Measurements from ENCODE around the gene ADARB1. TPM values are rescaled to one million over a fixed set of nuclear protein-coding genes. Genes with fewer than 3 reads are reported as not detected.

The ADARB1 gene
- total RNA-seq, 2 donors from 2014 or later = 28.7 to 38.5 TPM

DNA sequence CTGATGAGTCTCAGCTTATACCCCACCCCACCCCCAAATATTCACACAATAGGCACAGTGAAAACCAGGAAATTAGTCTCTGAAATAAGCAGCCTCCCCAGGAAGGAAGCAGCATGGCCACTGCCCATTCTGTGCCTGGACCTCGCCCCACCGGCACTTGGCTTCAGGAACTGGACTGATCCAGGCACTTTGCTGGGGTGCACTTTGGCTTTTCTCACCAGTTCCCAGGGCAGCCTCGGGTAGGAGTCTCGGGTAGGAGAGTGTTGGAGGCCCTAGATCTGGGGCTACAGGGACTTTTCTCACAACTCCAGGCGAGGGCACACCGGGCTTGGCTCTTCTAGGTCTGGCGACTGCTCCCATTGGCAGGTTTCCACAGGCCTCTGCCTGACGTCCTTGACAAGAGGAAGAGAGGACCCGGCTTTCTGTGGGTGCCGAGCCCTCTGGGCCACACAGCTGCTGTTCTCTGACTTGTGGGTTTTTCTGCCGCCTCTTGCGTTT lies 18.7 kb downstream of the ADARB1 start:
- Mint-ChIP-seq H3K27me3 (no peaks in the 10 kb centered on the region), H3K9me3 (no peaks in the 10 kb centered on the region), H3K36me3 (no peaks in the 10 kb centered on the region), H3K27ac (peak overlapping the region; percentile 35 to 62), H3K4me3 (no peak overlapping the region), H3K4me1 (ENCODE audit: low read depth in 2 of 2) (peaks cover 21 to 27% of the 10 kb centered on the region in 2 donors)
- peak in 1 of 2 donors; percentile 28 for ATAC-seq
- DNase-seq (ENCODE audit: low spot score) = no peak

DNA sequence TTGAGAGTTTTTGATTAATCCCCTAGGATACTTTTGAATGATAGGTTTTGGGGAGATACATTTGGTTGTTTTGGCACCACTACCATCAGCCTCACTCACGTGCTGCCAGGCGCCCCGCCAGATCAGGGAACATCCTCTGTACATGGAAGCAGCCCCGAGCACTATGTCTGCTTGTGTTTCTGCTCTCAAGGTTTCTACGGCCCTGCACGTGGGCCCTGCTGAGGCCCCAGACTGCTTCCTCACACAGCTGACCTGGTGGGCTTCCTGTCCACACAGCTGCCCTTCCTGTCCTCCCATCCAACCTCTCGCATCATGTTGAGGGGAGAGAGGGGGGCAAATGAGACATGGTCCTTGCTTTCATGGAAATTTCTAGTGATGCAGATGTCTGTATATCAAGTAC lies 20.0 kb downstream of the ADARB1 start:
- Mint-ChIP-seq H3K4me3 (no peak overlapping the region), H3K9me3 (no peaks in the 10 kb centered on the region), H3K27ac (peak overlapping the region in 1 of 2 donors; percentile 62), H3K27me3 (no peaks in the 10 kb centered on the region), H3K36me3 (no peaks in the 10 kb centered on the region), H3K4me1 (ENCODE audit: low read depth in 2 of 2) (peaks cover 22 to 32% of the 10 kb centered on the region in 2 donors)
- ATAC-seq (no peak), DNase-seq (ENCODE audit: low spot score) (no peak)

GRCh38 chr21:45095505-45095904 lies 21.1 kb downstream of the ADARB1 start:
- Mint-ChIP-seq H3K9me3 (no peaks in the 10 kb centered on the region), H3K27ac (no peak overlapping the region), H3K4me3 (no peak overlapping the region), H3K27me3 (no peaks in the 10 kb centered on the region), H3K4me1 (ENCODE audit: low read depth in 2 of 2) (peaks cover 19 to 26% of the 10 kb centered on the region in 2 donors), H3K36me3 (no peaks in the 10 kb centered on the region)
- no peak for DNase-seq (ENCODE audit: low spot score)
- ATAC-seq = no peak

DNA sequence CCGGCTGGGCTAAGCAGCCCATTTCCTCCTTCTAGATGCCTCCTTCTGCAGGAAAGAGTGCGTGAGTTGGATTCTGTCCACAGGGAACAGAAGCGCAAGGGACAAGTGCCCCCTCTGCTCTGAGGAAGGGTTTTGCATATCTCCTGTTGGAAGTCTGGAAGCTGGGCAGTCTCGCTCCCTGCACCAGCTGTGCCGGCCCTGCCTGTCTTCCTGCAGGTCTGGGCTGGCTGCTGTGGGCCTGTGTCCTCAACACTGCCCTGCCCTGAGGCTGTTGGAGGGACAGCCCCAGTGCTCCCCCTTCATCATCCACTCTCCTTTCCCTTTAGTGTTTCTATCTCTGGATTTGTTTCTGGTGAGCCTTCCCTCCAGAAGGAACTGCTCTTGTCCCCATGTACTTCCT lies 21.8 kb downstream of the ADARB1 start:
- Mint-ChIP-seq H3K27ac (no peak overlapping the region), H3K4me1 (ENCODE audit: low read depth in 2 of 2) (peaks cover 19 to 21% of the 10 kb centered on the region in 2 donors), H3K36me3 (no peaks in the 10 kb centered on the region), H3K27me3 (no peaks in the 10 kb centered on the region), H3K9me3 (no peaks in the 10 kb centered on the region), H3K4me3 (no peak overlapping the region)
- DNase-seq (ENCODE audit: low spot score) (no peak), ATAC-seq (no peak)

DNA sequence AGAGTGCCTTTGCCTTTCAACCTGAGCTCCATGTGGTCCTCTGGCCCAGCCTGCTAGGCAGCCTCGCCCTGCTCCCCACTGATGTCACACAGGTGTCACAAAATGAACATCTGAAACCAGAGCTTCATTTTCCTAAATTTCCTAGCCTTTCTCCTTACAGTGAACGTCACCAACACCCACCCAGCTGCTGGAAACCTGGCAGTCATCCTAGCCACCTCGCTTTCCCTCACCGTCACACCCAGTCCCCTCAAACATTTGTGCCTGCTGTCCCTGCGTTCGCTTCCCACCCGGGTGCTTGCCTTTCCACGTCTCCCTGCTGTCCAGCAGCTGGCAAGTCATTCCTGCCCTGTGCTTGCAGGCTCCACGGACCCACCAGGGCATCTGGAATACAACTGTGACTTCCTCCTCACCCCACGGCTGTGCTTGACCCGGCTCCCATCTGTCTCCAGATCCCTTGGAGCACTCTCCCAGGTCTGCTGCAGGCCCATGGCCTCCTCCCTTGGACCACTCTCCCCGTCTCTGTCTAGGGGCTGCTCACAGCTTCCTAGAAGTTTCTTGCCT lies 23.5 kb downstream of the ADARB1 start:
- Mint-ChIP-seq H3K9me3 (no peaks in the 10 kb centered on the region), H3K27ac (no peak overlapping the region), H3K4me1 (ENCODE audit: low read depth in 2 of 2) (peaks cover 19% of the 10 kb centered on the region in 2 donors), H3K4me3 (no peak overlapping the region), H3K27me3 (no peaks in the 10 kb centered on the region), H3K36me3 (no peaks in the 10 kb centered on the region)
- DNase-seq (ENCODE audit: low spot score) (no peak), ATAC-seq (no peak)

- no peaks in the 10 kb centered on the region for H3K36me3 Mint-ChIP-seq
- no peak overlapping the region for H3K27ac Mint-ChIP-seq
- ATAC-seq = no peak
- peaks cover 13 to 17% of the 10 kb centered on the region in 2 donors for H3K4me1 Mint-ChIP-seq (ENCODE audit: low read depth in 2 of 2)
- DNase-seq (ENCODE audit: low spot score) = no peak
- no peaks in the 10 kb centered on the region for H3K9me3 Mint-ChIP-seq
- no peak overlapping the region for H3K4me3 Mint-ChIP-seq
- no peaks in the 10 kb centered on the region for H3K27me3 Mint-ChIP-seq
These were observed 24.5 kb downstream of the ADARB1 start for GRCh38 chr21:45098867-45099266.

DNA sequence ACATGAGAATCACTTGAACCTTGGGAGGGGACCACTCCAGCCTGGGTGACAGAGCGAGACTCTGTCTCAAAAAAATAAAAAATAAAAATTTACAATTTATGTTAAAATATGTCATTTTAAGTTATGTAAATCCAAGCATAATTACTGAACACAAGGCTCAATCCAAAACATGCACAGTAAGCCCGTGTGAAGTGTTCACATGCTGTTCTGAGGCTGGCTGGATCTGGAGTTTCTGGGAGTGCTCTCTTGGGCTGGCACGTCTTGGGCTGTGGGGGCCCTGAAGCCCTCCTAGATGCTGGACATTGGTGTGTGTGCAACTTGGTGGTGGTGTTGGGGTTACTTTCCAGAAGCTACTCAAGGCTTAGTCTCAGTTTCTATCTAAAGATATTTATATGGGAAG lies 25.2 kb downstream of the ADARB1 start:
- Mint-ChIP-seq H3K27ac (no peak overlapping the region), H3K4me3 (no peak overlapping the region), H3K27me3 (peaks cover 0 to 3% of the 10 kb centered on the region in 2 donors), H3K36me3 (no peaks in the 10 kb centered on the region), H3K4me1 (ENCODE audit: low read depth in 2 of 2) (peaks cover 18 to 24% of the 10 kb centered on the region in 2 donors), H3K9me3 (no peaks in the 10 kb centered on the region)
- ATAC-seq (no peak), DNase-seq (ENCODE audit: low spot score) (no peak)

- Mint-ChIP-seq H3K4me1 (ENCODE audit: low read depth in 2 of 2) (peaks cover 14 to 25% of the 10 kb centered on the region in 2 donors), H3K4me3 (no peak overlapping the region), H3K36me3 (no peaks in the 10 kb centered on the region), H3K9me3 (no peaks in the 10 kb centered on the region), H3K27me3 (peaks cover 0 to 3% of the 10 kb centered on the region in 2 donors), H3K27ac (no peak overlapping the region)
- DNase-seq (ENCODE audit: low spot score) (no peak), ATAC-seq (peak in 1 of 2 donors; percentile 17)
These were observed 26.5 kb downstream of the ADARB1 start for GRCh38 chr21:45100866-45101265.

DNA sequence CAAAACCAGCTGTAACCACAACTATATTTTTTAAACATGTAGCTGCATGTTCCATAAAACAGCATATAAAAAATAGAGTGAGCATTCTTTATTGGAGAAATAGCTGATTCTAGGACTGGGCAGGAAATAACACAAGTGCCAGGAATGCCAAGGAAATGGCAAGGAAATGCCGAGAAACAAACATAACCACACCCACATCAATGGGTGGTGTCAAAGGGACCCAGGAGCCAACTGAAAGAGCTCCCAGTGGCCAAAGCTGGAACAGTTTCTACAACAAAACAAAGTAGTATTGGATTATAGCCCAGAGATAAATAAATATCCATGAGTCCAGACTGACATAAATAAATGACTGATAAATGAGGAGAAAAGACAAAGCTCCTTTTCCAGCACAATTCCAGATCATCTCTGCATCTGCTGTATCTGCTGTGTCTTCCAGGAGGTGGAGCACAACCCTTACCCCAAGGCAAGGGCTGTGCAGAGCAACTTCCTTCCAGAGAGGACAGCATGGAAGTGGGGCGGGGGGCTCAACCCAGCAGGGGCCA lies 28.1 kb downstream of the ADARB1 start:
- no peak overlapping the region for H3K4me3 Mint-ChIP-seq
- DNase-seq (ENCODE audit: low spot score) (no peak), ATAC-seq (no peak)
- H3K27ac Mint-ChIP-seq = no peak overlapping the region
- no peaks in the 10 kb centered on the region for H3K9me3 Mint-ChIP-seq
- peaks cover 14 to 25% of the 10 kb centered on the region in 2 donors for H3K4me1 Mint-ChIP-seq (ENCODE audit: low read depth in 2 of 2)
- H3K36me3 Mint-ChIP-seq = no peaks in the 10 kb centered on the region
- peaks cover 0 to 3% of the 10 kb centered on the region in 2 donors for H3K27me3 Mint-ChIP-seq

- H3K27ac Mint-ChIP-seq = peak overlapping the region in 1 of 2 donors; percentile 4
- no peak for ATAC-seq
These were observed 29.7 kb downstream of the ADARB1 start for GRCh38 chr21:45103971-45104520.

DNA sequence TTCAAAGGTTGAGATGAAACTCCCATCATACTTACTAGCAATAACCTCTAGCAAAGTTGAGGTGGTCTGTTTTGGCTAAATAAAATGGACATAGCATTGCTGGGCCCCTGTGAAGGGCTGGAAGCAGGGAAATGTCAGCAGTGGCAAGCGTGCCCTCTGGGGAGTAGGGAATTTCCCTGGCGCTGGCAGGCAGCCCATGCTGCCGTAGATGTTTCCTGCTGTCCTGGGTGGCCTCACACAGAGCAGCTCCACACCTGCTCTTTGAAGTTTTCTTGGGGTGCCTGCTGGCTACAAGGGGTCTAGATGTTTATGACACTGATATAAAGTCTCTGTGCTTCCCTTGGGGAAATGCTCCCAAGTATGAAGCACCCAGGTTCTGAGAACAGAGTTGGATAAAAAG lies 30.2 kb downstream of the ADARB1 start:
- DNase-seq (ENCODE audit: low spot score) = no peak
- Mint-ChIP-seq H3K4me3 (no peak overlapping the region), H3K9me3 (no peaks in the 10 kb centered on the region), H3K27ac (no peak overlapping the region), H3K4me1 (ENCODE audit: low read depth in 2 of 2) (peaks cover 20 to 22% of the 10 kb centered on the region in 2 donors), H3K27me3 (peaks cover 0 to 3% of the 10 kb centered on the region in 2 donors), H3K36me3 (no peaks in the 10 kb centered on the region)
- ATAC-seq = no peak

More at GRCh38 chr21:45103971-45104520, 29.7 kb downstream of the ADARB1 start:
- H3K27me3 Mint-ChIP-seq = peaks cover 0 to 3% of the 10 kb centered on the region in 2 donors
- H3K4me3 Mint-ChIP-seq = no peak overlapping the region
- peaks cover 15 to 16% of the 10 kb centered on the region in 2 donors for H3K4me1 Mint-ChIP-seq (ENCODE audit: low read depth in 2 of 2)
- no peaks in the 10 kb centered on the region for H3K36me3 Mint-ChIP-seq
- H3K9me3 Mint-ChIP-seq = no peaks in the 10 kb centered on the region
- DNase-seq (ENCODE audit: low spot score) = no peak

- Mint-ChIP-seq H3K27me3 (peaks cover 0 to 5% of the 10 kb centered on the region in 2 donors), H3K36me3 (no peaks in the 10 kb centered on the region), H3K4me1 (ENCODE audit: low read depth in 2 of 2) (peaks cover 28 to 31% of the 10 kb centered on the region in 2 donors), H3K4me3 (no peak overlapping the region), H3K9me3 (no peaks in the 10 kb centered on the region), H3K27ac (no peak overlapping the region)
- ATAC-seq (no peak), DNase-seq (ENCODE audit: low spot score) (no peak)
These were observed 31.6 kb downstream of the ADARB1 start for GRCh38 chr21:45105906-45106485.

DNA sequence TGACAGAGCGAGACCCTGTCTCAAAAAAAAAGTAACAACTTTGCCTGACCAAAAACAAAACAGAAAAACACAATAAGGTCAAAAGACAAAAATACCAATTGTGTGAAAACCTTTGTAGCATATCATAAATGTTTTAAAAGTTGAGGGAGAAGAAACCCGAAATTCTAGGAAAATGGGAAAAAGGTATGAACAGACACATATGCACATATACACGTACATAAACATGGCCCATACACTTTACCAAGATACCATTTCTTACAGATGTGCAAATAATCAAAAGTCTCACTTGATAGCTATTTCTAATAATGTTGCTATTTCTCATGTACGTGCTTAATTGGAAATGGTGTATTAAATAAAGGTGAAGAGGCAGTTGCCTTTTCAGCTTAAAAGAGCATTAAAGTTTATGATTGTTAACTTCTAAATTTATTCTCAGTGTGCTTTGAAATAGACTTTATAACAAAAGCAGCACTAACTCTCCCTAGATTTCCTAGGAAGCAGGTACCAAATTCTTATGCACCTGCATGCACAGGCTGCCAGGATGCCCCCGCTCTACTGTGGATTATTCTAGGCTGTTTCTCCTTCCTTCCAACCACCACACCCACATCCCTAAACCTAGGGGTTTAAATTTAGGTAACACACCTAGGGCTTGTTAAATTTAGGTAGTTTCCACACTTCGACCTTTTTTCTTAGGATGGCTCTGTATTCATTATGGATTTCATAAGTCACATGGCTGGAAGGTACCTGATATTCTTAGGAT lies 33.8 kb downstream of the ADARB1 start:
- DNase-seq (ENCODE audit: low spot score) (no peak), ATAC-seq (no peak)
- no peak overlapping the region for H3K4me3 Mint-ChIP-seq
- H3K27me3 Mint-ChIP-seq = peaks cover 0 to 9% of the 10 kb centered on the region in 2 donors
- peaks cover 34 to 36% of the 10 kb centered on the region in 2 donors for H3K4me1 Mint-ChIP-seq (ENCODE audit: low read depth in 2 of 2)
- no peak overlapping the region for H3K27ac Mint-ChIP-seq
- H3K9me3 Mint-ChIP-seq = no peaks in the 10 kb centered on the region
- H3K36me3 Mint-ChIP-seq = no peaks in the 10 kb centered on the region

Measured in natural killer cell treated with Interleukin-12 subunit alpha and Interleukin-12 subunit beta and Interleukin-15 and Interleukin-18, amount 100 ng/mL, for 72 hours (primary cell).